IPS DF 6.9 (cell line): ENCODE measurements around the gene WNT5B.

Source experiments
- DNase-seq: peaks from one replicate; pipeline ENCODE4 v3.0.0-alpha.2; 2013; ENCODE audit warnings: low read depth, low spot score
- H3K27ac ChIP-seq: one replicate; pipeline ENCODE4 v1.5.1; 2013; ENCODE audit warnings: low read length, control low read depth
- H3K27me3 ChIP-seq: 2 replicates; pipeline ENCODE4 v1.6.1; 2013; ENCODE audit warnings: mild to moderate bottlenecking, low read length; ENCODE audit not compliant: control insufficient read depth, insufficient read depth
- H3K36me3 ChIP-seq: 2 replicates; pipeline ENCODE4 v1.6.1; 2013; ENCODE audit warnings: low read length; ENCODE audit not compliant: control insufficient read depth, insufficient read depth
- H3K4me1 ChIP-seq: 2 replicates; pipeline ENCODE4 v1.6.1; 2013; ENCODE audit warnings: low read length; ENCODE audit not compliant: control insufficient read depth, insufficient read depth
- H3K4me3 ChIP-seq: 2 replicates; pipeline ENCODE4 v1.5.1; 2013; ENCODE audit warnings: mild to moderate bottlenecking, low read length
- H3K9me3 ChIP-seq: 2 replicates; pipeline ENCODE4 v1.6.1; 2013; ENCODE audit warnings: low read length, inconsistent platforms; ENCODE audit not compliant: control insufficient read depth, insufficient read depth
- WGBS: extraction: QIAGEN DNeasy Blood & Tissue Kit; methylation state at CpG from one replicate; pipeline ENCODE4 v1.1.7; 2013; ENCODE audit warnings: mixed read lengths, missing lambda C conversion rate; ENCODE audit not compliant: insufficient read length, insufficient coverage; 5-methylcytosine and 5-hydroxymethylcytosine counted together

The WNT5B gene

DNA sequence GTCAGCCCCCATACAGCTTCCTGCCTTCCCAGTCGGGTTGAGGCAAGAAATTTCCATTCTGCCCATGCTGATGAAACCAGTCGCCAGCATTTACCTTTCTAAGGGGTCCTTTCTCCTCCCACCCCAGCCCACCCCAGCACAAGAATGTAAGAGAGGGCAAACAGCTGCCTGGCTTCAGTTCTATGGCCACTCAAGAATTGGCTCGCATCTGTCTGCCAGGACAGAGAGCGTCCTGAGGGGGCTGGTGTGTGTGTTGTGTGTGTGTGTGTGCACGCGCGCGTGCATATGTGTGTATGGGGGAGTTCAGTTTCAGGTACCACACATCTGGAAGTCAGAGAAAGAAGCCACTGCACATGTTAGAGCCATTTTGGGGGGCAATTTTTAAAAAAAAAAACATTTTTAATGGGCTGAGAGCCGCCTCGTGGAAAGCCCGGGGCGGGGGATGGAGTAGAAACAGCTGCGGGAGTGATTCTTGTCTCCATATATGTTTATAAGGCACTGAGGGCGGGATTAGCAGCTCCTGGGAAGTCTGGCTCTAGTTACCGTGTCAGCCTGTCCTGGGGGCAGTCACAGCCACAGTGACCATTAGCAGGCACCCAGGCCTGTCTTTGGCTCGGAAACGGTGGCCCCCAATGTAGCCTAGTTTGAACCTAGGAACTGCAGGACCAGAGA, at the start of gene WNT5B:
TSS of gene WNT5B (plus strand) at position 566 of the 672 bp plus-strand sequence. CDS start 2,124 bp downstream, outside the sequence.
- H3K36me3 ChIP-seq, result no peaks in the 10 kb centered on the region
- H3K9me3 ChIP-seq, result no peaks in the 10 kb centered on the region
- no peak for DNase-seq
- H3K27ac ChIP-seq, result no peak within 1 kb of the TSS
- peaks cover 35% of the 10 kb centered on the region for H3K27me3 ChIP-seq
- no CpG with 5 or more reads among the region's 17 CpGs for WGBS
- peak within 1 kb of the TSS; percentile 18; the same call in 1 of the 2 replicates for H3K4me3 ChIP-seq
- H3K4me1 ChIP-seq, result 0 out of 2 replicates have a peak, but pooled peaks cover 2% of the 10 kb centered on the region

GRCh38 chr12:1579651-1580435, 49.2 kb upstream of the WNT5B start:
- Histone ChIP-seq H3K9me3 (no peaks in the 10 kb centered on the region), H3K4me3 (no peak overlapping the region), H3K36me3 (no peaks in the 10 kb centered on the region; the same call in 1 of the 2 replicates), H3K27ac (no peak overlapping the region), H3K4me1 (no peaks in the 10 kb centered on the region), H3K27me3 (peaks cover 5% of the 10 kb centered on the region; the same call in 1 of the 2 replicates)
- WGBS, result no CpG with 5 or more reads among the region's 11 CpGs
- no peak for DNase-seq

GRCh38 chr12:1580526-1580925, 48.5 kb upstream of the WNT5B start:
- DNase-seq, result no peak
- no peak overlapping the region for H3K27ac ChIP-seq
- no peaks in the 10 kb centered on the region for H3K9me3 ChIP-seq
- H3K4me3 ChIP-seq, result no peak overlapping the region
- H3K27me3 ChIP-seq, result peaks cover 5% of the 10 kb centered on the region; the same call in 1 of the 2 replicates
- no peaks in the 10 kb centered on the region for H3K4me1 ChIP-seq
- WGBS, result no CpG with 5 or more reads among the region's 3 CpGs
- H3K36me3 ChIP-seq, result no peaks in the 10 kb centered on the region; the same call in 1 of the 2 replicates

DNA sequence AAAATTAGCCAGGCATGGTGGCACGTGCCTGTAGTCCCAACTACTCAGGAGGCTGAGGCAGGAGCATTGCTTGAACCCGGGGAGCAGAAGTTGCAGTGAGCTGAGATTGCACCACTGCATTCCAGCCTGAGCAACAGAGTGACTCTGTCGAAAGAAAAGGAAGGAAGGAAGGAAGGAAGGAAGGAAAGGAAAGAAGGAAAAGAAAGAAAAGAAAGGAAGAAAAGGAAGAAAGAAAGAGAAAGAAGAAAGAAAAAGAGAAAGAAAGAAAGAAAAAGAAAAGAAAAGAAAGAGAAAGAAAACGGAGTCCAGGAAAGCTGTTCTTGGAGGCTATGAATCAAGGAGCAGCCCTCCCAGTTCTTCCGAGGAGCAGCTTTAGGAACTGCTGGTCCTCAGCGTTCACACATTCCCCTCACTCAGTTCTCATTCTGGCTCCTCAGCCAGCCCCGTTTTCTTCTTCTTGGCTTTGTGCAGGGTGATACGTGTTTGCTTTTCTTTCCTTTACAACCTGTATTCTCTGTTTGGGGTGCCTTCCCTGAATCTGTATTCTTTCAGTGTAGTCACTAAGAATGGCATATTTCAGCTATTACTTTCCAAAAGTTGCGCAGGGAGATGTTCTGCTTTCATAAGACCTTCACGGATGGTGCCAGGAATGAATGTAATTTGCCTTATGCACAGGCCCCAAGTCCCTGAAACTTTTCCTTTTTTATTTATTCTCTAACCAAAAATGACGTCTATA, 46.9 kb upstream of the WNT5B start:
- Histone ChIP-seq H3K4me3 (no peak overlapping the region), H3K27me3 (peaks cover 10% of the 10 kb centered on the region; the same call in 1 of the 2 replicates), H3K27ac (no peak overlapping the region), H3K4me1 (no peaks in the 10 kb centered on the region), H3K9me3 (no peaks in the 10 kb centered on the region), H3K36me3 (no peaks in the 10 kb centered on the region)
- no peak for DNase-seq
- no CpG with 5 or more reads among the region's 11 CpGs for WGBS

DNA sequence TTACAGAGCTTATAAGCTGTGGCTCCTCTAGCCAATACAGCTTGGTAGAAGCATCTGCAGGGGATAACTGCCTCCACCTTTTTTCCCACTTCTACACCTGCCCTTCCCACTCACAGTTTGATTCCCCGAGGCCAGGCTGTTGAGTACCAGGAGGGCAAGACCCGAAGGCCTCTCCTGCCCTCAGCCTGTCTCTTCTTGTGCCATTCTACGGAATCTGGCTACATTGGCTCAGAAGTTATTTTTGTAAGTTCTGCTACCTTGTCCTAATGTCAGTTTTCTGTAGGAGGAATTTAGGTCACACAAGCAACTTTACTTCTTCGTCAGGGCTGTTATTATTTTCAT, 46.4 kb upstream of the WNT5B start:
- H3K9me3 ChIP-seq, result no peaks in the 10 kb centered on the region
- H3K4me1 ChIP-seq, result no peaks in the 10 kb centered on the region
- H3K36me3 ChIP-seq, result no peaks in the 10 kb centered on the region
- H3K4me3 ChIP-seq, result no peak overlapping the region
- WGBS, result no CpG with 5 or more reads among the region's 4 CpGs
- H3K27me3 ChIP-seq, result peaks cover 13% of the 10 kb centered on the region
- H3K27ac ChIP-seq, result no peak overlapping the region
- no peak for DNase-seq

DNA sequence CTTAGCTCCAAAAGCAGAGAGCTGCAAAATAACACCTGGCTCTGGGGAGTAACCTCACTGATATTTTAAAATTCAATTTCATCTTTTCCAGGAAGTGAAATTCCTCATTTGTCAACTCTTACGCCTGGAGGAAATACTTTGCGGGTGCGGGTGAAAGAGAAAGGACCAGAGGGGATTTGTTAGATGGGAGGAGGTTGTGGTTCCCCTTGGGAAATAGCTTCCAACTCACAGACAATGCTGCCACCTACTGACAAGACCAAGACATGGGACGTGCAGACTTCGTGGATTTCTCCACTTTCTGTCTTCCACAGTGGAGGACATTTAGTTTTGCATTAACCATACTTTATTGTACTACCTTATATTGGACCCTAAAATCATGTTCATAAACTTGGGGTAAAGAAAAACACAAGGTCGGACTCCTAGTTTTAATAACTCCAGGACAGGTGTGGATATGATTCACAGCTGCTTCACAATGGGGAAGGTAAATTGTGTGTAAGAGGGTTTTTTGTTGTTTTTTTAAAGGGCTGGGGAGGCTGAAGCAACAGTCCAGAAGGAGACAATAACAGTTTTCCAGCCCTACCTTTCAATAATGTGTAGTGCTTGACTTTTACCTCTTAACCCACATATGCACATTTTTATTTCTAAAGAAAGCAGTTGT, 45.5 kb upstream of the WNT5B start:
- no peak overlapping the region for H3K27ac ChIP-seq
- H3K36me3 ChIP-seq, result no peaks in the 10 kb centered on the region
- H3K4me1 ChIP-seq, result no peaks in the 10 kb centered on the region
- no peak overlapping the region for H3K4me3 ChIP-seq
- DNase-seq, result no peak
- H3K9me3 ChIP-seq, result no peaks in the 10 kb centered on the region
- no CpG with 5 or more reads among the region's 6 CpGs for WGBS
- H3K27me3 ChIP-seq, result peaks cover 14% of the 10 kb centered on the region

DNA sequence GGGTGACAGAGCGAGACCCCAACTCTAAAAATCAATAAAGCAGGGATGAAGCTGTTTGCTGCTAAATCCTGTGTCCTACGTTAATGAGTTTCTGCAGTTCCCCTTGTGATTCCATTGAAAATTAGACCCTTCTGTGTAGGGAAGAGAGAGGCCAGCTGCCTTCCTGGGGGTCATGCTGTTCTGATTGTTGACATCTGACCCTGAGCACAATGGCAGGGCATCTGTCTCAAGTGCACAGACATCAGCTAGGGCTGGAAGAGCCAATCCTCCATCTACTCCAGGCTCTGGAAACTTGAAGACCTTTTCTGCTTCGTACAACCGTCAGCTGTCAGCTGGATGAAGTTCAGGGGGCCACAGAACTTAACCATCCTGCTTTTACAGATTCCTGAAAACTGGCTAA, 44.7 kb upstream of the WNT5B start:
- WGBS, result no CpG with 5 or more reads among the region's 4 CpGs
- Histone ChIP-seq H3K36me3 (no peaks in the 10 kb centered on the region), H3K9me3 (no peaks in the 10 kb centered on the region), H3K27ac (no peak overlapping the region), H3K4me1 (peaks cover 2% of the 10 kb centered on the region; the same call in 1 of the 2 replicates), H3K27me3 (peaks cover 17% of the 10 kb centered on the region), H3K4me3 (no peak overlapping the region)
- DNase-seq, result no peak

DNA sequence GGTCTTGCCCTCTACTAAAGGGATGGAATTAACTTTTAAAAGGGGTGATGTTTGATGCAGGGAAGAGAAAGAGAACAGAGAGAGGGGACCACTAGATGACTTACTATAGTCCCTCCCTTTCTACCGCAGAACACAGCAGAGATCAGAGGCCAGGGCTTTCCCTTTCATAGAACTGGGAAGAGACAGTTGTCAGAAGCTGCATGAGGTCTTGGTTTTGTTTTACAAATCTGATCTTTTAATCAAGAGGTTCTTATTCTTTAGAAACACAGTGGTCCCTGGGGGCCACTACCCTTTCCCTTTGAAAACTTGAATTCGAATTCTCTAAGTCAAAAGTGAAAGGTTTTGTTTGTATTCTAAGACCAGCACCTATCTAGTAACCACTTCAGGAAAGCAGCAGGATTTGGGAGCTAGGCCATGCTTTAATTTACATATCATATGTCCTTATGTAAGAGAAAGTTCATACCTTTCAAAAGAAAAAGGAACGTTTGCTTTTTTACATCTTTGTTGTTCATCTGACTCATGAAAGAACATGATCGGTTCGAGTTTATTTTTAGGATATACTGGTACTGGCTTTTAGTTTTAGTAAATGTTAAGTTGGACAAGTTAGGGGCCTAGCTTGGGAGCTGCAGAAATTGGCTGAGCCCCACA, 41.0 kb upstream of the WNT5B start:
- no peak for DNase-seq
- Histone ChIP-seq H3K36me3 (no peaks in the 10 kb centered on the region), H3K27ac (no peak overlapping the region), H3K27me3 (peaks cover 28% of the 10 kb centered on the region), H3K4me1 (peaks cover 8% of the 10 kb centered on the region), H3K9me3 (no peaks in the 10 kb centered on the region), H3K4me3 (no peak overlapping the region)
- WGBS, result no CpG with 5 or more reads among the region's 5 CpGs

DNA sequence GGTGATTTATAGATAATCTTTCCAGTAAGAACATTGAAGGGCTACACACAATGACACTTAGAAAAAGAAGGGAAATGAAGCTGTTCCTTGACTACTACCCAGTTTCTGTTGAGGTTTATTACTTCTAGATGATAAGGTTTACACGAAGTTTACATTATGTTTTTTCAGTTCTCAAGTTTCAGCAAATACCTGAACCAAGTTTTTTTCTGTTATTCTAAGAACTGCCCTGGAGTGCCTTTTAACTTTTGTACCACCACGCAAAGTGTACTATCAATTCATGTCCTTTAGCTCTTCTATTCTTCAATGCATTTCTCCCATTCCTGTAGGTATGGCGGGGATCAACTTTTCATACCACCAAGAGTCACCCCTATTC, 40.5 kb upstream of the WNT5B start:
- WGBS, result no CpG with 5 or more reads among the region's 3 CpGs
- H3K4me3 ChIP-seq, result no peak overlapping the region
- no peak for DNase-seq
- no peaks in the 10 kb centered on the region for H3K36me3 ChIP-seq
- peaks cover 11% of the 10 kb centered on the region for H3K4me1 ChIP-seq
- H3K27ac ChIP-seq, result no peak overlapping the region
- H3K27me3 ChIP-seq, result peaks cover 30% of the 10 kb centered on the region
- no peaks in the 10 kb centered on the region for H3K9me3 ChIP-seq
